ENCODE results near the gene DCC. TPM values are rescaled to one million over a fixed set of nuclear protein-coding genes. Genes with fewer than 3 reads are reported as not detected.

Gene DCC
- total and polyA plus RNA-seq, 2 experiments from 2014 or later = 0.53 to 0.73 TPM

- no peak overlapping the region for H2AFZ ChIP-seq
- peak; percentile 53; the same call in 2 of the 3 replicates for ATAC-seq
- no peaks in the 10 kb centered on the region for H3K9me2 ChIP-seq (ENCODE audit: insufficient read depth)
- no peaks in the 10 kb centered on the region for H3K4me1 Mint-ChIP-seq
- no peaks in the 10 kb centered on the region for H3K79me2 ChIP-seq (replicated peaks; ENCODE audit: insufficient read depth)
- H3K36me3 ChIP-seq (ENCODE audit: insufficient read depth) = no peaks in the 10 kb centered on the region
- no peak overlapping the region for H3K27ac ChIP-seq (ENCODE audit: low read depth)
- H3K4me2 ChIP-seq = no peak overlapping the region
- H3K27me3 Mint-ChIP-seq (ENCODE audit: insufficient read depth, low read depth, poor library complexity) = peaks cover 3% of the 10 kb centered on the region
- H3K27ac Mint-ChIP-seq = no peak overlapping the region
- no peaks in the 10 kb centered on the region for H3K9me3 Mint-ChIP-seq
- H3F3A ChIP-seq (replicated peaks; ENCODE audit: low read depth) = no peaks in the 10 kb centered on the region
- no peak overlapping the region for H3K4me3 Mint-ChIP-seq
- no peaks in the 10 kb centered on the region for H3K27me3 ChIP-seq (ENCODE audit: insufficient read depth)
- H3K4me3 ChIP-seq = no peak overlapping the region
- no peaks in the 10 kb centered on the region for H3K36me3 Mint-ChIP-seq (ENCODE audit: low read depth)
- DNase-seq (ENCODE audit: low spot score) = peak; percentile 17
- H3K4me1 ChIP-seq (ENCODE audit: insufficient read depth) = no peaks in the 10 kb centered on the region
- TF ChIP-seq, protein P1, sequence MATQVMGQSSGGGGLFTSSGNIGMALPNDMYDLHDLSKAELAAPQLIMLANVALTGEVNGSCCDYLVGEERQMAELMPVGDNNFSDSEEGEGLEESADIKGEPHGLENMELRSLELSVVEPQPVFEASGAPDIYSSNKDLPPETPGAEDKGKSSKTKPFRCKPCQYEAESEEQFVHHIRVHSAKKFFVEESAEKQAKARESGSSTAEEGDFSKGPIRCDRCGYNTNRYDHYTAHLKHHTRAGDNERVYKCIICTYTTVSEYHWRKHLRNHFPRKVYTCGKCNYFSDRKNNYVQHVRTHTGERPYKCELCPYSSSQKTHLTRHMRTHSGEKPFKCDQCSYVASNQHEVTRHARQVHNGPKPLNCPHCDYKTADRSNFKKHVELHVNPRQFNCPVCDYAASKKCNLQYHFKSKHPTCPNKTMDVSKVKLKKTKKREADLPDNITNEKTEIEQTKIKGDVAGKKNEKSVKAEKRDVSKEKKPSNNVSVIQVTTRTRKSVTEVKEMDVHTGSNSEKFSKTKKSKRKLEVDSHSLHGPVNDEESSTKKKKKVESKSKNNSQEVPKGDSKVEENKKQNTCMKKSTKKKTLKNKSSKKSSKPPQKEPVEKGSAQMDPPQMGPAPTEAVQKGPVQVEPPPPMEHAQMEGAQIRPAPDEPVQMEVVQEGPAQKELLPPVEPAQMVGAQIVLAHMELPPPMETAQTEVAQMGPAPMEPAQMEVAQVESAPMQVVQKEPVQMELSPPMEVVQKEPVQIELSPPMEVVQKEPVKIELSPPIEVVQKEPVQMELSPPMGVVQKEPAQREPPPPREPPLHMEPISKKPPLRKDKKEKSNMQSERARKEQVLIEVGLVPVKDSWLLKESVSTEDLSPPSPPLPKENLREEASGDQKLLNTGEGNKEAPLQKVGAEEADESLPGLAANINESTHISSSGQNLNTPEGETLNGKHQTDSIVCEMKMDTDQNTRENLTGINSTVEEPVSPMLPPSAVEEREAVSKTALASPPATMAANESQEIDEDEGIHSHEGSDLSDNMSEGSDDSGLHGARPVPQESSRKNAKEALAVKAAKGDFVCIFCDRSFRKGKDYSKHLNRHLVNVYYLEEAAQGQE (IDR thresholded peaks at IDR 0.05; ENCODE audit: unreplicated experiment) = no peak
- no peaks in the 10 kb centered on the region for H4K20me1 ChIP-seq (replicated peaks; ENCODE audit: insufficient read depth)
These were observed 125.4 kb downstream of the DCC start for GRCh38 chr18:52465391-52465790.

GRCh38 chr18:52468496-52468895 is 128.5 kb downstream of the DCC start:
- no peaks in the 10 kb centered on the region for H4K20me1 ChIP-seq (replicated peaks; ENCODE audit: insufficient read depth)
- Mint-ChIP-seq H3K27ac (no peak overlapping the region), H3K27me3 (ENCODE audit: insufficient read depth, low read depth, poor library complexity) (peaks cover 3% of the 10 kb centered on the region), H3K4me3 (no peak overlapping the region), H3K4me1 (no peaks in the 10 kb centered on the region), H3K36me3 (ENCODE audit: low read depth) (no peaks in the 10 kb centered on the region), H3K9me3 (no peaks in the 10 kb centered on the region)
- no peak overlapping the region for H3K4me2 ChIP-seq
- H3K9me2 ChIP-seq (ENCODE audit: insufficient read depth) = no peaks in the 10 kb centered on the region
- H3F3A ChIP-seq (replicated peaks; ENCODE audit: low read depth) = no peaks in the 10 kb centered on the region
- no peak overlapping the region for H3K4me3 ChIP-seq
- DNase-seq (ENCODE audit: low spot score) = no peak
- no peak overlapping the region for H3K27ac ChIP-seq (ENCODE audit: low read depth)
- H3K36me3 ChIP-seq (ENCODE audit: insufficient read depth) = no peaks in the 10 kb centered on the region
- no peaks in the 10 kb centered on the region for H3K4me1 ChIP-seq (ENCODE audit: insufficient read depth)
- H3K79me2 ChIP-seq (replicated peaks; ENCODE audit: insufficient read depth) = no peaks in the 10 kb centered on the region
- H3K27me3 ChIP-seq (ENCODE audit: insufficient read depth) = no peaks in the 10 kb centered on the region
- ATAC-seq = no peak
- H2AFZ ChIP-seq = no peak overlapping the region
- TF ChIP-seq EZH2 (IDR thresholded peaks at IDR 0.05; ENCODE audit: low read depth, unreplicated experiment) = no peak
- no peak for TF ChIP-seq STAT1 (IDR thresholded peaks at IDR 0.05; ENCODE audit: unreplicated experiment)
- TF ChIP-seq, protein P2, sequence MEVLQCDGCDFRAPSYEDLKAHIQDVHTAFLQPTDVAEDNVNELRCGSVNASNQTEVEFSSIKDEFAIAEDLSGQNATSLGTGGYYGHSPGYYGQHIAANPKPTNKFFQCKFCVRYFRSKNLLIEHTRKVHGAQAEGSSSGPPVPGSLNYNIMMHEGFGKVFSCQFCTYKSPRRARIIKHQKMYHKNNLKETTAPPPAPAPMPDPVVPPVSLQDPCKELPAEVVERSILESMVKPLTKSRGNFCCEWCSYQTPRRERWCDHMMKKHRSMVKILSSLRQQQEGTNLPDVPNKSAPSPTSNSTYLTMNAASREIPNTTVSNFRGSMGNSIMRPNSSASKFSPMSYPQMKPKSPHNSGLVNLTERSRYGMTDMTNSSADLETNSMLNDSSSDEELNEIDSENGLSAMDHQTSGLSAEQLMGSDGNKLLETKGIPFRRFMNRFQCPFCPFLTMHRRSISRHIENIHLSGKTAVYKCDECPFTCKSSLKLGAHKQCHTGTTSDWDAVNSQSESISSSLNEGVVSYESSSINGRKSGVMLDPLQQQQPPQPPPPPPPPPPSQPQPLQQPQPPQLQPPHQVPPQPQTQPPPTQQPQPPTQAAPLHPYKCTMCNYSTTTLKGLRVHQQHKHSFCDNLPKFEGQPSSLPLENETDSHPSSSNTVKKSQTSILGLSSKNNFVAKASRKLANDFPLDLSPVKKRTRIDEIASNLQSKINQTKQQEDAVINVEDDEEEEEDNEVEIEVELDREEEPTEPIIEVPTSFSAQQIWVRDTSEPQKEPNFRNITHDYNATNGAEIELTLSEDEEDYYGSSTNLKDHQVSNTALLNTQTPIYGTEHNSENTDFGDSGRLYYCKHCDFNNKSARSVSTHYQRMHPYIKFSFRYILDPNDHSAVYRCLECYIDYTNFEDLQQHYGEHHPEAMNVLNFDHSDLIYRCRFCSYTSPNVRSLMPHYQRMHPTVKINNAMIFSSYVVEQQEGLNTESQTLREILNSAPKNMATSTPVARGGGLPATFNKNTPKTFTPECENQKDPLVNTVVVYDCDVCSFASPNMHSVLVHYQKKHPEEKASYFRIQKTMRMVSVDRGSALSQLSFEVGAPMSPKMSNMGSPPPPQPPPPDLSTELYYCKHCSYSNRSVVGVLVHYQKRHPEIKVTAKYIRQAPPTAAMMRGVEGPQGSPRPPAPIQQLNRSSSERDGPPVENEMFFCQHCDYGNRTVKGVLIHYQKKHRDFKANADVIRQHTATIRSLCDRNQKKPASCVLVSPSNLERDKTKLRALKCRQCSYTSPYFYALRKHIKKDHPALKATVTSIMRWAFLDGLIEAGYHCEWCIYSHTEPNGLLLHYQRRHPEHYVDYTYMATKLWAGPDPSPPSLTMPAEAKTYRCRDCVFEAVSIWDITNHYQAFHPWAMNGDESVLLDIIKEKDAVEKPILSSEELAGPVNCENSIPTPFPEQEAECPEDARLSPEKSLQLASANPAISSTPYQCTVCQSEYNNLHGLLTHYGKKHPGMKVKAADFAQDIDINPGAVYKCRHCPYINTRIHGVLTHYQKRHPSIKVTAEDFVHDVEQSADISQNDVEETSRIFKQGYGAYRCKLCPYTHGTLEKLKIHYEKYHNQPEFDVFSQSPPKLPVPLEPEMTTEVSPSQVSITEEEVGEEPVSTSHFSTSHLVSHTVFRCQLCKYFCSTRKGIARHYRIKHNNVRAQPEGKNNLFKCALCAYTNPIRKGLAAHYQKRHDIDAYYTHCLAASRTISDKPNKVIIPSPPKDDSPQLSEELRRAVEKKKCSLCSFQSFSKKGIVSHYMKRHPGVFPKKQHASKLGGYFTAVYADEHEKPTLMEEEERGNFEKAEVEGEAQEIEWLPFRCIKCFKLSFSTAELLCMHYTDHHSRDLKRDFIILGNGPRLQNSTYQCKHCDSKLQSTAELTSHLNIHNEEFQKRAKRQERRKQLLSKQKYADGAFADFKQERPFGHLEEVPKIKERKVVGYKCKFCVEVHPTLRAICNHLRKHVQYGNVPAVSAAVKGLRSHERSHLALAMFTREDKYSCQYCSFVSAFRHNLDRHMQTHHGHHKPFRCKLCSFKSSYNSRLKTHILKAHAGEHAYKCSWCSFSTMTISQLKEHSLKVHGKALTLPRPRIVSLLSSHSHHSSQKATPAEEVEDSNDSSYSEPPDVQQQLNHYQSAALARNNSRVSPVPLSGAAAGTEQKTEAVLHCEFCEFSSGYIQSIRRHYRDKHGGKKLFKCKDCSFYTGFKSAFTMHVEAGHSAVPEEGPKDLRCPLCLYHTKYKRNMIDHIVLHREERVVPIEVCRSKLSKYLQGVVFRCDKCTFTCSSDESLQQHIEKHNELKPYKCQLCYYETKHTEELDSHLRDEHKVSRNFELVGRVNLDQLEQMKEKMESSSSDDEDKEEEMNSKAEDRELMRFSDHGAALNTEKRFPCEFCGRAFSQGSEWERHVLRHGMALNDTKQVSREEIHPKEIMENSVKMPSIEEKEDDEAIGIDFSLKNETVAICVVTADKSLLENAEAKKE (CRISPR knock-in tag; IDR thresholded peaks at IDR 0.05) = no peak
- no peak for TF ChIP-seq ZNF114 (CRISPR knock-in tag; IDR thresholded peaks at IDR 0.05)
- TF ChIP-seq, protein P3, sequence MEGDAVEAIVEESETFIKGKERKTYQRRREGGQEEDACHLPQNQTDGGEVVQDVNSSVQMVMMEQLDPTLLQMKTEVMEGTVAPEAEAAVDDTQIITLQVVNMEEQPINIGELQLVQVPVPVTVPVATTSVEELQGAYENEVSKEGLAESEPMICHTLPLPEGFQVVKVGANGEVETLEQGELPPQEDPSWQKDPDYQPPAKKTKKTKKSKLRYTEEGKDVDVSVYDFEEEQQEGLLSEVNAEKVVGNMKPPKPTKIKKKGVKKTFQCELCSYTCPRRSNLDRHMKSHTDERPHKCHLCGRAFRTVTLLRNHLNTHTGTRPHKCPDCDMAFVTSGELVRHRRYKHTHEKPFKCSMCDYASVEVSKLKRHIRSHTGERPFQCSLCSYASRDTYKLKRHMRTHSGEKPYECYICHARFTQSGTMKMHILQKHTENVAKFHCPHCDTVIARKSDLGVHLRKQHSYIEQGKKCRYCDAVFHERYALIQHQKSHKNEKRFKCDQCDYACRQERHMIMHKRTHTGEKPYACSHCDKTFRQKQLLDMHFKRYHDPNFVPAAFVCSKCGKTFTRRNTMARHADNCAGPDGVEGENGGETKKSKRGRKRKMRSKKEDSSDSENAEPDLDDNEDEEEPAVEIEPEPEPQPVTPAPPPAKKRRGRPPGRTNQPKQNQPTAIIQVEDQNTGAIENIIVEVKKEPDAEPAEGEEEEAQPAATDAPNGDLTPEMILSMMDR (conservative IDR thresholded peaks at IDR 0.05; ENCODE audit: low read depth in 2 of 2) = no peak
- TF ChIP-seq, protein P4, sequence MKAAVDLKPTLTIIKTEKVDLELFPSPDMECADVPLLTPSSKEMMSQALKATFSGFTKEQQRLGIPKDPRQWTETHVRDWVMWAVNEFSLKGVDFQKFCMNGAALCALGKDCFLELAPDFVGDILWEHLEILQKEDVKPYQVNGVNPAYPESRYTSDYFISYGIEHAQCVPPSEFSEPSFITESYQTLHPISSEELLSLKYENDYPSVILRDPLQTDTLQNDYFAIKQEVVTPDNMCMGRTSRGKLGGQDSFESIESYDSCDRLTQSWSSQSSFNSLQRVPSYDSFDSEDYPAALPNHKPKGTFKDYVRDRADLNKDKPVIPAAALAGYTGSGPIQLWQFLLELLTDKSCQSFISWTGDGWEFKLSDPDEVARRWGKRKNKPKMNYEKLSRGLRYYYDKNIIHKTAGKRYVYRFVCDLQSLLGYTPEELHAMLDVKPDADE (IDR thresholded peaks at IDR 0.05) = no peak
- TF ChIP-seq NANOG (IDR thresholded peaks at IDR 0.05; ENCODE audit: borderline replicate concordance) = no peak
- no peak for TF ChIP-seq CREB1 (CRISPR knock-in tag; IDR thresholded peaks at IDR 0.05; ENCODE audit: low read depth)
- TF ChIP-seq ZNF331 (CRISPR knock-in tag; IDR thresholded peaks at IDR 0.05; ENCODE audit: low read depth) = no peak

Data from GM23338 (cell line).